AG09319 (cell line): ENCODE results near the gene TMEM176B.

Experiments used
- DNase-seq: peaks from one replicate; pipeline ENCODE4 v3.0.0-alpha.2; 2010; ENCODE audit warnings: low read depth; ENCODE audit errors: extremely low read depth
- CTCF ChIP-seq: IDR thresholded peaks from 2 replicates; pipeline ENCODE4 v1.5.1; 2011; ENCODE audit warnings: low read depth, mild to moderate bottlenecking, inconsistent platforms, low read length, moderate library complexity

TMEM176B gene

GRCh38 chr7:150800581-150801241, 547 bp upstream of the TMEM176B start, which contains the start of gene TMEM176A:
TSS of gene TMEM176A (plus strand) at chr7:150800769. CDS start at chr7:150801551, 782 bp downstream.
- DNase-seq: no peak
- TF ChIP-seq CTCF: no peak

- no peak for TF ChIP-seq CTCF
- DNase-seq: no peak
These were observed 1.0 kb downstream of the TMEM176B start for GRCh38 chr7:150799156-150799555.

GRCh38 chr7:150797661-150798060, 2.5 kb downstream of the TMEM176B start:
- DNase-seq: no peak
- TF ChIP-seq CTCF: no peak

GRCh38 chr7:150793569-150794238, 6.5 kb downstream of the TMEM176B start:
- TF ChIP-seq CTCF: no peak
- no peak for DNase-seq

GRCh38 chr7:150791746-150792452, 8.3 kb downstream of the TMEM176B start:
- no peak for TF ChIP-seq CTCF
- DNase-seq: no peak

- no peak for TF ChIP-seq CTCF
- no peak for DNase-seq
These were observed 8.9 kb downstream of the TMEM176B start for GRCh38 chr7:150791304-150791703.
